GM18508 (cell line): ENCODE measurements around the gene NCS1.

Experiments used
- ATAC-seq: cut with Tn5 transposase; IDR thresholded peaks from one replicate; pipeline ENCODE4 v1.9.1; 2021; ENCODE audit warnings: moderate number of reproducible peaks; ENCODE audit not compliant: insufficient read depth, unreplicated experiment

The NCS1 gene

GRCh38 chr9:130235558-130236435 is 63.6 kb downstream of the NCS1 start:
- ATAC-seq = no peak

- no peak for ATAC-seq
Measured at GRCh38 chr9:130236436-130236985, 64.3 kb downstream of the NCS1 start.

GRCh38 chr9:130237076-130237475 is 64.9 kb downstream of the NCS1 start:
- no peak for ATAC-seq

- ATAC-seq = no peak
Measured at GRCh38 chr9:130237763-130238524, 65.7 kb downstream of the NCS1 start.

- ATAC-seq = no peak
Measured at GRCh38 chr9:130239363-130239695, 67.1 kb downstream of the NCS1 start.

- no peak for ATAC-seq
Measured at GRCh38 chr9:130239741-130240241, 67.6 kb downstream of the NCS1 start.

- ATAC-seq = no peak
Measured at GRCh38 chr9:130240410-130241197, 68.4 kb downstream of the NCS1 start.

GRCh38 chr9:130241198-130241535 is 69.0 kb downstream of the NCS1 start:
- no peak for ATAC-seq

GRCh38 chr9:130242270-130243014 is 70.2 kb downstream of the NCS1 start:
- ATAC-seq = no peak

GRCh38 chr9:130243015-130243881 is 71.0 kb downstream of the NCS1 start:
- no peak for ATAC-seq

GRCh38 chr9:130243882-130244170 is 71.6 kb downstream of the NCS1 start:
- no peak for ATAC-seq

GRCh38 chr9:130244548-130245165 is 72.5 kb downstream of the NCS1 start:
- ATAC-seq = no peak

- no peak for ATAC-seq
Measured at GRCh38 chr9:130245474-130245873, 73.3 kb downstream of the NCS1 start.

GRCh38 chr9:130246126-130246525 is 73.9 kb downstream of the NCS1 start:
- ATAC-seq = no peak

- ATAC-seq = no peak
Measured at GRCh38 chr9:130254747-130255630, 82.8 kb downstream of the NCS1 start.

- ATAC-seq = no peak
Measured at GRCh38 chr9:130255631-130256134, 83.5 kb downstream of the NCS1 start.

GRCh38 chr9:130256644-130257043 is 84.4 kb downstream of the NCS1 start:
- no peak for ATAC-seq
